Measurements from ENCODE around the gene MERTK.
"Not testable (repeated sequence)": the region's sequence is repeated elsewhere in the genome, so short reads cannot be mapped to it uniquely, and the experiment has no call there.

MERTK gene

GRCh38 chr2:112061299-112061698 lies 162.9 kb downstream of the MERTK start:
- no peak for DNase-seq
- Histone ChIP-seq H3K4me1 (ENCODE audit: control insufficient read depth, insufficient read depth, low read length, poor library complexity, severe bottlenecking) (peaks cover 7% of the 10 kb centered on the region), H3K36me3 (ENCODE audit: control insufficient read depth, insufficient read depth, low read length) (peaks cover 48% of the 10 kb centered on the region), H3K4me3 (ENCODE audit: insufficient read depth, low read depth, low read length, poor library complexity, severe bottlenecking) (no peak overlapping the region), H3K27me3 (replicated peaks; ENCODE audit: control insufficient read depth, insufficient read depth, low read length, poor library complexity, severe bottlenecking) (no peaks in the 10 kb centered on the region), H3K9me3 (ENCODE audit: control insufficient read depth, low read length) (no peaks in the 10 kb centered on the region), H3K27ac (ENCODE audit: insufficient read depth, low read length, poor library complexity, severe bottlenecking) (no peak overlapping the region)

GRCh38 chr2:112061840-112062239 lies 163.4 kb downstream of the MERTK start:
- Histone ChIP-seq H3K9me3 (ENCODE audit: control insufficient read depth, low read length) (no peaks in the 10 kb centered on the region), H3K4me3 (ENCODE audit: insufficient read depth, low read depth, low read length, poor library complexity, severe bottlenecking) (no peak overlapping the region), H3K27ac (ENCODE audit: insufficient read depth, low read length, poor library complexity, severe bottlenecking) (no peak overlapping the region), H3K4me1 (ENCODE audit: control insufficient read depth, insufficient read depth, low read length, poor library complexity, severe bottlenecking) (peaks cover 2% of the 10 kb centered on the region), H3K27me3 (replicated peaks; ENCODE audit: control insufficient read depth, insufficient read depth, low read length, poor library complexity, severe bottlenecking) (no peaks in the 10 kb centered on the region), H3K36me3 (ENCODE audit: control insufficient read depth, insufficient read depth, low read length) (peaks cover 53% of the 10 kb centered on the region)
- no peak for DNase-seq

DNA sequence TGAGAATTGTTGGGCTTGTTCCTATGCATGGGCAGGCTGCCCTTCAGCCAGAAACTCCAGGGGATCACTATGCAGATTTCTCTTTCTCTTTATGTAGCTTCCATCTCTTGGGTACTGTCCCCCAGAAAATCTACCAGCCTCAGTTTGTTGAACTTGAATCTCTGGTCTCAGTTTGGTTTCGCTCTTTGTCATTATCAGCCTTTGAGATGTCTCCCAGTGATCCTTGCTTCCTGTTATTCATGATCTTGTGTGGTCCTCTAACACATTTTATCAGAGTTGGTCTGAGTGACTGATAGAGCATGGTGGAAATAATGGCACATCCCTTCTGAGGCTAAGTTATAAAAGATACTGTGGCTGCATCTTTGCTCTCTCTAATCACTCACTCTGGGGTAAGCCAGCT lies 164.5 kb downstream of the MERTK start:
- no peaks in the 10 kb centered on the region for H3K4me1 ChIP-seq (ENCODE audit: control insufficient read depth, insufficient read depth, low read length, poor library complexity, severe bottlenecking)
- H3K27me3 ChIP-seq (replicated peaks; ENCODE audit: control insufficient read depth, insufficient read depth, low read length, poor library complexity, severe bottlenecking), result no peaks in the 10 kb centered on the region
- no peak overlapping the region for H3K27ac ChIP-seq (ENCODE audit: insufficient read depth, low read length, poor library complexity, severe bottlenecking)
- no peaks in the 10 kb centered on the region for H3K9me3 ChIP-seq (ENCODE audit: control insufficient read depth, low read length)
- no peak overlapping the region for H3K4me3 ChIP-seq (ENCODE audit: insufficient read depth, low read depth, low read length, poor library complexity, severe bottlenecking)
- peaks cover 63% of the 10 kb centered on the region for H3K36me3 ChIP-seq (ENCODE audit: control insufficient read depth, insufficient read depth, low read length)
- no peak for DNase-seq

DNA sequence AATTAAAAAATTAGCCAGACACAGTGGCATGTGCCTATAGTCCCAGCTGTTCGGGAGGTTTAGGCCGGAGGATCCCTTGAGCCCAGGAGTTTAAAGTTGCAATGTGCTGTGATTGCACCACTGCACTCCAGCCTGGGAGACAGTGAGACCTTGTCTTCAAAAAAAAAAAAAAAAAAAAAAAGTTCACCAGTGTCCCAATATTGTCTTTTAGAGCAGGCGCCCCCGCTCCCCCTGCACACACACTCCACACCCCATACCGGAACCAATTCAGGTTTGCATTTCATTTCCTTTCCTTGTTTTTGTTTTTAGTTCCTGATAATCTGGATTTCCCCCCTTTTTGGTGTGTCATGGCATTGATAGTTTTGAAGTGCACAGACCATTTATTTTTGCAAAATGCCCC lies 167.1 kb downstream of the MERTK start:
- no peaks in the 10 kb centered on the region for H3K9me3 ChIP-seq (ENCODE audit: control insufficient read depth, low read length)
- no peak overlapping the region for H3K27ac ChIP-seq (ENCODE audit: insufficient read depth, low read length, poor library complexity, severe bottlenecking)
- H3K27me3 ChIP-seq (replicated peaks; ENCODE audit: control insufficient read depth, insufficient read depth, low read length, poor library complexity, severe bottlenecking), result no peaks in the 10 kb centered on the region
- peaks cover 70% of the 10 kb centered on the region for H3K36me3 ChIP-seq (ENCODE audit: control insufficient read depth, insufficient read depth, low read length)
- H3K4me1 ChIP-seq (ENCODE audit: control insufficient read depth, insufficient read depth, low read length, poor library complexity, severe bottlenecking), result no peaks in the 10 kb centered on the region
- no peak overlapping the region for H3K4me3 ChIP-seq (ENCODE audit: insufficient read depth, low read depth, low read length, poor library complexity, severe bottlenecking)
- no peak for DNase-seq

- Histone ChIP-seq H3K27me3 (replicated peaks; ENCODE audit: control insufficient read depth, insufficient read depth, low read length, poor library complexity, severe bottlenecking) (no peaks in the 10 kb centered on the region), H3K9me3 (ENCODE audit: control insufficient read depth, low read length) (no peaks in the 10 kb centered on the region), H3K4me1 (ENCODE audit: control insufficient read depth, insufficient read depth, low read length, poor library complexity, severe bottlenecking) (no peaks in the 10 kb centered on the region), H3K36me3 (ENCODE audit: control insufficient read depth, insufficient read depth, low read length) (peaks cover 65% of the 10 kb centered on the region), H3K27ac (ENCODE audit: insufficient read depth, low read length, poor library complexity, severe bottlenecking) (no peak overlapping the region), H3K4me3 (ENCODE audit: insufficient read depth, low read depth, low read length, poor library complexity, severe bottlenecking) (no peak overlapping the region)
- DNase-seq, result no peak
These were observed 167.6 kb downstream of the MERTK start for GRCh38 chr2:112065966-112066365.

DNA sequence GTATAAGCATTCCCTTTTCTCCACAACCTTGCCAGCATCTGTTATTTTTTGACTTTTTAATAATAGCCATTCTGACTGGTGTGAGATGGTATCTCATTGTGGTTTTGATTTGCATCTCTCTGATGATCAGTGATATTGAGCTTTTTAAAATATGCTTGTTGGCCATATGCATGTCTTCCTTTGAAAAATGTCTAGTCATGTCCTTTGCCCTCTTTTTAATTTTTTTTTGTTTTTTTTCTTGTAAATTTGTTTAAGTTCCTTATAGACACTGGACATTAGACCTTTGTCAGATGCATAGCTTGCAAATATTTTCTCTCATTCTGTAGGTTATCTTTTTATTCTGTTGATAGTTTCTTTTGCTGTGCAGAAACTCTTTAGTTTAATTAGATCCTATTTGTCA lies 171.4 kb downstream of the MERTK start:
- not testable (repeated sequence) for H3K27me3 ChIP-seq (replicated peaks; ENCODE audit: control insufficient read depth, insufficient read depth, low read length, poor library complexity, severe bottlenecking); H3K27ac ChIP-seq (ENCODE audit: insufficient read depth, low read length, poor library complexity, severe bottlenecking); H3K4me3 ChIP-seq (ENCODE audit: insufficient read depth, low read depth, low read length, poor library complexity, severe bottlenecking); H3K9me3 ChIP-seq (ENCODE audit: control insufficient read depth, low read length); H3K4me1 ChIP-seq (ENCODE audit: control insufficient read depth, insufficient read depth, low read length, poor library complexity, severe bottlenecking); DNase-seq
- peaks cover 37% of the 10 kb centered on the region for H3K36me3 ChIP-seq (ENCODE audit: control insufficient read depth, insufficient read depth, low read length)

- Histone ChIP-seq H3K27me3 (replicated peaks; ENCODE audit: control insufficient read depth, insufficient read depth, low read length, poor library complexity, severe bottlenecking) (no peaks in the 10 kb centered on the region), H3K36me3 (ENCODE audit: control insufficient read depth, insufficient read depth, low read length) (peaks cover 34% of the 10 kb centered on the region), H3K9me3 (ENCODE audit: control insufficient read depth, low read length) (peaks cover 4% of the 10 kb centered on the region), H3K4me3 (ENCODE audit: insufficient read depth, low read depth, low read length, poor library complexity, severe bottlenecking) (no peak overlapping the region), H3K27ac (ENCODE audit: insufficient read depth, low read length, poor library complexity, severe bottlenecking) (no peak overlapping the region), H3K4me1 (ENCODE audit: control insufficient read depth, insufficient read depth, low read length, poor library complexity, severe bottlenecking) (no peaks in the 10 kb centered on the region)
- DNase-seq, result no peak
These were observed 175.5 kb downstream of the MERTK start for GRCh38 chr2:112073875-112074274.

GRCh38 chr2:112074506-112074905 lies 176.1 kb downstream of the MERTK start:
- H3K36me3 ChIP-seq (ENCODE audit: control insufficient read depth, insufficient read depth, low read length), result peaks cover 32% of the 10 kb centered on the region
- H3K27me3 ChIP-seq (replicated peaks; ENCODE audit: control insufficient read depth, insufficient read depth, low read length, poor library complexity, severe bottlenecking), result no peaks in the 10 kb centered on the region
- no peak for DNase-seq
- peaks cover 4% of the 10 kb centered on the region for H3K9me3 ChIP-seq (ENCODE audit: control insufficient read depth, low read length)
- no peak overlapping the region for H3K4me3 ChIP-seq (ENCODE audit: insufficient read depth, low read depth, low read length, poor library complexity, severe bottlenecking)
- H3K4me1 ChIP-seq (ENCODE audit: control insufficient read depth, insufficient read depth, low read length, poor library complexity, severe bottlenecking), result no peaks in the 10 kb centered on the region
- H3K27ac ChIP-seq (ENCODE audit: insufficient read depth, low read length, poor library complexity, severe bottlenecking), result no peak overlapping the region

DNA sequence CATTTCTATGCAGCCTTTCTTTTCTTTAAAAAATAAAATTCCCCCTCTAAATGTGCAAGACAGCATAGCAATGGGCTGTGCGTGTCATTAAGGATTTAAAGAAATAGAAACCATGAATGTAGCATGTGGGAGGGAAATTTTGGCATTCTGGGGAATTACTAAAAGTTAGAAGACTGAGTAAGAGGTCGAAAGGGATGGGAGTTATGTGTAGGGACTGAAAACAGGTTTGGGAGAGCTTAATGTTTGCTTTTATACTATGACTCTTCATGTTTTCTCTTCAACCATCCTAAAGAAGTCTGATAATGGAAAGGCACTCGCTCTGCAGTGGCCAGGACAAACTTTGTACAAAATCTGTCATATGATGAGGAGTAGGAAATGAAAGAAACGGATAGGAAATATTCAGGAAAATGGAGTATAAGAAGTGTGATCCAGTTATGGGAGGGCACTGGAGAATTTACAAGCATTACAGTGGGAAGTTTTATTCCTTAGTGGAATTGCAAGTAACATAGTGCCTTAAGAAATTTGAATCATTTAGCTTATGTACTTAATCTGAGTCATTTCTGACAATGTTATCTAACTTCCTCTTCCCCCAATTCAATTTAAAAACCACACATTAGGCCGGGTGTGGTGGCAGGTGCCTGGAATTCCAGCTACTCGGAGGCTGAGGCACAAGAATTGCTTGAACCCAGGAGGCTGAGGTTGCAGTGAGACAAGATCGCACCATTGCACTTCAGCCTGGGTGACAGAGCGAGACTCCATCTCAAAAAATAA lies 177.3 kb downstream of the MERTK start:
- Histone ChIP-seq H3K27me3 (replicated peaks; ENCODE audit: control insufficient read depth, insufficient read depth, low read length, poor library complexity, severe bottlenecking) (no peaks in the 10 kb centered on the region), H3K36me3 (ENCODE audit: control insufficient read depth, insufficient read depth, low read length) (peaks cover 30% of the 10 kb centered on the region), H3K4me3 (ENCODE audit: insufficient read depth, low read depth, low read length, poor library complexity, severe bottlenecking) (no peak overlapping the region), H3K4me1 (ENCODE audit: control insufficient read depth, insufficient read depth, low read length, poor library complexity, severe bottlenecking) (no peaks in the 10 kb centered on the region), H3K27ac (ENCODE audit: insufficient read depth, low read length, poor library complexity, severe bottlenecking) (no peak overlapping the region), H3K9me3 (ENCODE audit: control insufficient read depth, low read length) (peaks cover 4% of the 10 kb centered on the region)
- DNase-seq, result no peak

DNA sequence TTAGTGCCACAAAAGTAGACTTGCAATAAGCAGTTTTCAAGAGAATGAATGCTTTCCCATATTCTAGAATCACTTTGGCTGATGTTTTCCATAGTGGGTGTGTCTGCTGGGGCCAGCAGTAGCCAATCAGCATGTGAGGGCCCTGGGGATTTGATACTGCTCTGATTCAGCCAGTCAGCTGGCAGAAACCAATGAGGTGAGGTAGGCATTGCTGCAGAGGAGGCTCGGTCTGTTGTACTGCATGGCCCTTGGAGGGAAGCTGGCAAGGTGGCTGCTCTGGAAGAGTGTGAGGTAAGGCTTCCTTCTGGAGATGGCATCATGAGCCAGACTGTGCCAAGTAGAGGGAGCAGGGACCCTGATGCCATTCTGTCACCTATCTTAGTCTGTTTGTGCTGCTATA lies 179.4 kb downstream of the MERTK start:
- no peak for DNase-seq
- H3K27me3 ChIP-seq (replicated peaks; ENCODE audit: control insufficient read depth, insufficient read depth, low read length, poor library complexity, severe bottlenecking), result no peaks in the 10 kb centered on the region
- H3K4me1 ChIP-seq (ENCODE audit: control insufficient read depth, insufficient read depth, low read length, poor library complexity, severe bottlenecking), result no peaks in the 10 kb centered on the region
- H3K27ac ChIP-seq (ENCODE audit: insufficient read depth, low read length, poor library complexity, severe bottlenecking), result no peak overlapping the region
- peaks cover 4% of the 10 kb centered on the region for H3K9me3 ChIP-seq (ENCODE audit: control insufficient read depth, low read length)
- H3K4me3 ChIP-seq (ENCODE audit: insufficient read depth, low read depth, low read length, poor library complexity, severe bottlenecking), result no peak overlapping the region
- H3K36me3 ChIP-seq (ENCODE audit: control insufficient read depth, insufficient read depth, low read length), result peaks cover 48% of the 10 kb centered on the region
